ENCODE data around the gene SNUPN.

Gene SNUPN

GRCh38 chr15:75662823-75663519 lies 37.4 kb upstream of the SNUPN start:
- no peaks in the 10 kb centered on the region for H3K4me1 ChIP-seq (ENCODE audit: low read length)
- H3F3A ChIP-seq (ENCODE audit: insufficient read depth, low read length) = no peaks in the 10 kb centered on the region
- H2AFZ ChIP-seq (ENCODE audit: low read length) = no peak overlapping the region
- H3K4me2 ChIP-seq (ENCODE audit: low read depth, low read length) = no peak overlapping the region
- no peaks in the 10 kb centered on the region for H3K9me3 ChIP-seq (replicated peaks; ENCODE audit: insufficient read depth, low read length)
- TF ChIP-seq CTCF (IDR thresholded peaks at IDR 0.05; ENCODE audit: low read length) = no peak
- no peak for TF ChIP-seq EZH2phosphoT487 (IDR thresholded peaks at IDR 0.05; ENCODE audit: low read length)
- TF ChIP-seq EZH2 (optimal IDR thresholded peaks at IDR 0.05; ENCODE audit: low read depth, low read length) = no peak
- H3K9ac ChIP-seq (ENCODE audit: low read length) = no peak overlapping the region
- DNase-seq = no peak
- no peaks in the 10 kb centered on the region for H4K20me1 ChIP-seq (ENCODE audit: insufficient read depth, low read length)
- H3K79me2 ChIP-seq (ENCODE audit: low read length) = no peaks in the 10 kb centered on the region
- no peaks in the 10 kb centered on the region for H3K36me3 ChIP-seq (replicated peaks; ENCODE audit: insufficient read depth, low read length)
- no peak overlapping the region for H3K4me3 ChIP-seq (ENCODE audit: low read length)
- no peaks in the 10 kb centered on the region for H3K9me2 ChIP-seq (replicated peaks; ENCODE audit: insufficient read depth, low read length)
- H3K27me3 ChIP-seq (replicated peaks; ENCODE audit: insufficient read depth, low read length) = 0 out of 2 replicates have a peak, but pooled peaks cover 2% of the 10 kb centered on the region
- no peak overlapping the region for H3K27ac ChIP-seq (ENCODE audit: low read length)

- H3K9ac ChIP-seq (ENCODE audit: low read length) = no peak overlapping the region
- no peaks in the 10 kb centered on the region for H3K36me3 ChIP-seq (replicated peaks; ENCODE audit: insufficient read depth, low read length)
- H3K4me1 ChIP-seq (ENCODE audit: low read length) = no peaks in the 10 kb centered on the region
- H3K27ac ChIP-seq (ENCODE audit: low read length) = no peak overlapping the region
- H2AFZ ChIP-seq (ENCODE audit: low read length) = no peak overlapping the region
- H3K4me3 ChIP-seq (ENCODE audit: low read length) = no peak overlapping the region
- no peaks in the 10 kb centered on the region for H3K9me2 ChIP-seq (replicated peaks; ENCODE audit: insufficient read depth, low read length)
- TF ChIP-seq EZH2phosphoT487 (IDR thresholded peaks at IDR 0.05; ENCODE audit: low read length) (no peak), CTCF (IDR thresholded peaks at IDR 0.05; ENCODE audit: low read length) (no peak), EZH2 (optimal IDR thresholded peaks at IDR 0.05; ENCODE audit: low read depth, low read length) (no peak)
- H4K20me1 ChIP-seq (ENCODE audit: insufficient read depth, low read length) = no peaks in the 10 kb centered on the region
- DNase-seq = no peak
- H3K79me2 ChIP-seq (ENCODE audit: low read length) = no peaks in the 10 kb centered on the region
- H3K27me3 ChIP-seq (replicated peaks; ENCODE audit: insufficient read depth, low read length) = 0 out of 2 replicates have a peak, but pooled peaks cover 2% of the 10 kb centered on the region
- H3K9me3 ChIP-seq (replicated peaks; ENCODE audit: insufficient read depth, low read length) = no peaks in the 10 kb centered on the region
- H3F3A ChIP-seq (ENCODE audit: insufficient read depth, low read length) = no peaks in the 10 kb centered on the region
- H3K4me2 ChIP-seq (ENCODE audit: low read depth, low read length) = no peak overlapping the region
Observed at GRCh38 chr15:75661756-75662140, 36.2 kb upstream of the SNUPN start.

GRCh38 chr15:75661100-75661755 lies 35.7 kb upstream of the SNUPN start:
- TF ChIP-seq EZH2phosphoT487 (IDR thresholded peaks at IDR 0.05; ENCODE audit: low read length) (no peak), EZH2 (optimal IDR thresholded peaks at IDR 0.05; ENCODE audit: low read depth, low read length) (no peak), CTCF (IDR thresholded peaks at IDR 0.05; ENCODE audit: low read length) (no peak)
- no peaks in the 10 kb centered on the region for H3K4me1 ChIP-seq (ENCODE audit: low read length)
- no peak overlapping the region for H3K4me2 ChIP-seq (ENCODE audit: low read depth, low read length)
- no peaks in the 10 kb centered on the region for H3K36me3 ChIP-seq (replicated peaks; ENCODE audit: insufficient read depth, low read length)
- H3K4me3 ChIP-seq (ENCODE audit: low read length) = no peak overlapping the region
- no peak overlapping the region for H3K27ac ChIP-seq (ENCODE audit: low read length)
- DNase-seq = no peak
- H3F3A ChIP-seq (ENCODE audit: insufficient read depth, low read length) = no peaks in the 10 kb centered on the region
- H4K20me1 ChIP-seq (ENCODE audit: insufficient read depth, low read length) = no peaks in the 10 kb centered on the region
- no peaks in the 10 kb centered on the region for H3K27me3 ChIP-seq (replicated peaks; ENCODE audit: insufficient read depth, low read length)
- H3K9me2 ChIP-seq (replicated peaks; ENCODE audit: insufficient read depth, low read length) = no peaks in the 10 kb centered on the region
- H2AFZ ChIP-seq (ENCODE audit: low read length) = no peak overlapping the region
- H3K9ac ChIP-seq (ENCODE audit: low read length) = no peak overlapping the region
- no peaks in the 10 kb centered on the region for H3K79me2 ChIP-seq (ENCODE audit: low read length)
- H3K9me3 ChIP-seq (replicated peaks; ENCODE audit: insufficient read depth, low read length) = no peaks in the 10 kb centered on the region
